ENCODE results near the gene BRF1.
"Not testable (repeated sequence)": the region's sequence is repeated elsewhere in the genome, so short reads cannot be mapped to it uniquely, and the experiment has no call there.

BRF1 gene

GRCh38 chr14:105330491-105330895 is 29.7 kb upstream of the BRF1 start:
- TF ChIP-seq CTCF (IDR thresholded peaks at IDR 0.05; ENCODE audit: extremely low read depth, missing control alignments): no peak
- no peak for DNase-seq (ENCODE audit: low spot score)

GRCh38 chr14:105329411-105330150 is 28.8 kb upstream of the BRF1 start:
- no peak for TF ChIP-seq CTCF (IDR thresholded peaks at IDR 0.05; ENCODE audit: extremely low read depth, missing control alignments)
- DNase-seq (ENCODE audit: low spot score): no peak

- no peak for DNase-seq (ENCODE audit: low spot score)
- TF ChIP-seq CTCF (IDR thresholded peaks at IDR 0.05; ENCODE audit: extremely low read depth, missing control alignments): no peak
These were observed 28.0 kb upstream of the BRF1 start for GRCh38 chr14:105328678-105329390.

GRCh38 chr14:105328070-105328677 is 27.4 kb upstream of the BRF1 start:
- DNase-seq (ENCODE audit: low spot score): no peak
- TF ChIP-seq CTCF (IDR thresholded peaks at IDR 0.05; ENCODE audit: extremely low read depth, missing control alignments): no peak

GRCh38 chr14:105327695-105328045 is 26.9 kb upstream of the BRF1 start:
- DNase-seq (ENCODE audit: low spot score): not testable (repeated sequence)

GRCh38 chr14:105326891-105327694 is 26.3 kb upstream of the BRF1 start:
- no peak for DNase-seq (ENCODE audit: low spot score)
- TF ChIP-seq CTCF (IDR thresholded peaks at IDR 0.05; ENCODE audit: extremely low read depth, missing control alignments): no peak

- no peak for DNase-seq (ENCODE audit: low spot score)
- TF ChIP-seq CTCF (IDR thresholded peaks at IDR 0.05; ENCODE audit: extremely low read depth, missing control alignments): no peak
These were observed 25.7 kb upstream of the BRF1 start for GRCh38 chr14:105326568-105326867.
